Muscle of leg (tissue), 11 donors: ENCODE data around the gene ADGRV1. TPM values are rescaled to one million over a fixed set of nuclear protein-coding genes. Genes with fewer than 3 reads are reported as not detected.
A peak's percentile ranks its signal among the peaks of the same experiment; 100 is the strongest.

Experiments used
- DNase-seq: peaks from one replicate; pipeline ENCODE4 v3.0.0; 2013
- H3K27ac ChIP-seq: one replicate; pipeline ENCODE4 v1.5.1; 2013; ENCODE audit warnings: mild to moderate bottlenecking, low read length, control low read depth
- H3K27me3 ChIP-seq: one replicate; pipeline ENCODE4 v1.6.1; 2013; ENCODE audit warnings: low read length; ENCODE audit not compliant: control insufficient read depth, insufficient read depth
- H3K36me3 ChIP-seq: one replicate; pipeline ENCODE4 v1.6.1; 2013; ENCODE audit warnings: low read length; ENCODE audit not compliant: control insufficient read depth, insufficient read depth
- H3K4me1 ChIP-seq: one replicate; pipeline ENCODE4 v1.6.1; 2013; ENCODE audit warnings: low read length; ENCODE audit not compliant: control insufficient read depth, insufficient read depth
- H3K4me3 ChIP-seq: one replicate; pipeline ENCODE4 v1.5.1; 2013; ENCODE audit warnings: low read length, control low read depth
- H3K9me3 ChIP-seq: replicated peaks from 2 replicates; pipeline ENCODE4 v1.6.1; 2013; ENCODE audit warnings: low read depth, low read length; ENCODE audit not compliant: control insufficient read depth
- WGBS: methylation state at CpG from one replicate; pipeline ENCODE4 v1.1.5; 2013; ENCODE audit warnings: missing lambda C conversion rate; ENCODE audit not compliant: insufficient coverage; 5-methylcytosine and 5-hydroxymethylcytosine counted together
- polyA plus RNA-seq, 8 donors: library from polyadenylated mRNA; unstranded; fragments of 120-200 nt; gene quantifications; one replicate each; pipeline versions ENCODE4 v1.2.1 to v1.2.3, GENCODE V29; 2013; ENCODE audit warnings: inconsistent platforms in 1 of 8, low replicate concordance in 1 of 8; ENCODE audit not compliant: insufficient read length in 8 of 8, insufficient read depth in 1 of 8
- total RNA-seq: library from RNA; stranded (reverse); fragments of 120-200 nt; gene quantifications from one replicate; pipeline ENCODE4 v1.2.4, GENCODE V29; 2013

ADGRV1 gene
- total and polyA plus RNA-seq, 9 donors = 0.49 to 2.5 (median 0.88) TPM

DNA sequence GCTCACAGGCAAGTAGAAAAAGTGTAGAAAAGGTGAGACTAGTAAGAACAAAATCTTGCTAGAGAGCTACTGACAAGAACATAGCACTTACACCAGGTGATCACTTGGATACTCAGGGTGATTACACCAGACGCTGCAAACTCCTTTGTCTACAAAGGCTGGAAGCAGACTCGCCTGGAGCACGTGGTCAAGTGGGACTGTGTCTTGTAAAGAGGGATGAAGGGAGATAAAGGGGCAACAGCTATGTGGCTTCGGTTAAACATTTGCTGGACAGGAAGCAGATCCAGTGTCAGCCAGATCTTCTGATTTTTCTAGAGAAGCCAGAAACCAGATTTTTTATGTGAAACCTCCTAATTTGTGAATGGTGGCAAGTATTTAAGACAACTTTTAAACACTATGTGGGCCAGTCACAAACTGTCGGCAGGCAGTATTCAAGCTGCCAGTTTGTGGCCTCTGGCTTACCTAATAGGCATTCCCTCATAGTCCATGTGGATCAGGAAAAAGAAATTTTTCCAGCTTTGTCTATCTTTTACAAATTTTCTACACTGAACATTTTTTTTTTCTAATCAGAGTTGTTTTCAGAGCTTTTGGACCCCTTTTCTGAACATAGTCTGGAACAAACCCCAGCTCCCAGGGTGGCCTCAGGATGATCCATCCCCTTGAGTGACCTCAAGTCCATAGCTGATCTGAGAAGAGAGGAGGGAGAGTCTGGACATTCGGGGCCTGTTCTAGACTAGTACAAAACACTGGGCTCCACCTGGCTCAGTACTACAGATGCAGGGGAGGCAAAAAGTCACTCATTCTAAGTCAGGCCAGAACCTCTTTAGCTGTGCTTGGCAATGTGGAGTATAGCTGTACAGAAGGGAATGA is 561.6 kb downstream of the ADGRV1 start:
- no peak overlapping the region for H3K4me3 ChIP-seq
- H3K4me1 ChIP-seq = peaks cover 12% of the 10 kb centered on the region
- no peaks in the 10 kb centered on the region for H3K27me3 ChIP-seq
- peak overlapping the region; percentile 37 for H3K27ac ChIP-seq
- 58% methylated on average over 4 of the region's 6 CpGs for WGBS
- no peaks in the 10 kb centered on the region for H3K36me3 ChIP-seq
- no peaks in the 10 kb centered on the region for H3K9me3 ChIP-seq
- peak; percentile 52 for DNase-seq

DNA sequence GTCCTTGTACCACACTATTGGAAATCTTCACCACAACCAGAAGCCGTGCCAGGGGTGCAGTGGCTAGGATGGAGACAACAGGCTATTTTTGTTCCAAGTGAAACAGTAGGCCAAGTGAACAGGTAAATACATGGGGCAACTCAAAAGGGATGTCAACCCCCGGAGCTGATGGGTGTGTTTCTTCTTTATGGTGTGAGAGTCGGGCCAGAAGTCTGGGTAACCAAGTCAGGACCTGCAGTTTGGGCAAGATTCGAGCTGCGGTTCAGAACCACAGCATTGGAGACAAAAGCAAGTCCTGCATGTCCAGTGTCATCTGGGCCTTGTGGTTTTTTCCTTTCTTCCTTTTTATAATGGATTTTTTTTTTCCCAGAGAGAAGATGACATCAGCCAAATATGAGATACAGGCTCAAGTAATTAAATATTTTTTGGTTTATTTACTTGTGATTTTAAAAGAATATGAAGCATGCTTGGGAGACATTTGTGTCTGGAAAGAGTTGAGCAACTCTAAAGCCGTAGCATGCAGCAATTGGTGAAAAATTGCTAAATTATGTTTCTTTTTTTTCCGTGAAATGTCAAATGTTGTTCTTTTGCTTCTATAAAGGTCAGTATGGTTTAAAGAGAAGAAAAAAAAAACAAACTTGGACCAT is 562.9 kb downstream of the ADGRV1 start:
- WGBS = 87% methylated on average over 5 of the region's 7 CpGs
- peak; percentile 56 for DNase-seq
- Histone ChIP-seq H3K36me3 (no peaks in the 10 kb centered on the region), H3K27ac (no peak overlapping the region), H3K9me3 (no peaks in the 10 kb centered on the region), H3K27me3 (no peaks in the 10 kb centered on the region), H3K4me3 (no peak overlapping the region), H3K4me1 (peaks cover 12% of the 10 kb centered on the region)

GRCh38 chr5:91122651-91123050 is 564.1 kb downstream of the ADGRV1 start:
- H3K4me1 ChIP-seq = peaks cover 20% of the 10 kb centered on the region
- 100% methylated on average over 2 of the region's 2 CpGs for WGBS

GRCh38 chr5:91123291-91123690 is 564.7 kb downstream of the ADGRV1 start:
- no peaks in the 10 kb centered on the region for H3K36me3 ChIP-seq
- no peak for DNase-seq
- peaks cover 20% of the 10 kb centered on the region for H3K4me1 ChIP-seq
- H3K9me3 ChIP-seq = no peaks in the 10 kb centered on the region
- H3K27ac ChIP-seq = no peak overlapping the region
- no peak overlapping the region for H3K4me3 ChIP-seq
- H3K27me3 ChIP-seq = no peaks in the 10 kb centered on the region
- 50% methylated on average over 2 of the region's 3 CpGs for whole genome bisulfite sequencing

More at GRCh38 chr5:91122651-91123050, 564.1 kb downstream of the ADGRV1 start:
- Histone ChIP-seq H3K36me3 (no peaks in the 10 kb centered on the region), H3K9me3 (no peaks in the 10 kb centered on the region), H3K27me3 (no peaks in the 10 kb centered on the region), H3K4me3 (no peak overlapping the region), H3K27ac (no peak overlapping the region)
- no peak for DNase-seq

DNA sequence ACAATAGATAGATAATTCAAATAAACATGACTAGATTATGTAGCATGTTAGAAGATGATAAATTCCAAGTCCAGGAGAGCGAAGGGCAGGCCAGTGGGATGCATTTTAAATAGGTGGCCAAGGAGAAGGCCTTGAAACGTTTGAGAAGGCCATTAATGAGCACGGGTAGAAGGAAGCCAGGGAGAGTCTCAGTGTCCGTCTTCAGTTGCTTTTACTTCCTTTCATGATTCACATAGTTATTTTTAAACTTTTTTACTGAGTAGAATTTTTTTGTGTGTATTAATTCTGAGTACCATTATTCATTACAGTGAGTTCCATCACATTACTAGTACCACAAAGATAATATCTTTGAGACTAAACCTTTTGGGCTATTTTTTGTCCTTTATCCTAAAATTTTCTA is 565.3 kb downstream of the ADGRV1 start:
- Histone ChIP-seq H3K27me3 (no peaks in the 10 kb centered on the region), H3K27ac (no peak overlapping the region), H3K36me3 (no peaks in the 10 kb centered on the region), H3K9me3 (no peaks in the 10 kb centered on the region), H3K4me1 (peaks cover 20% of the 10 kb centered on the region), H3K4me3 (no peak overlapping the region)
- no peak for DNase-seq
- WGBS = 83% methylated on average over 1 of the region's 4 CpGs

DNA sequence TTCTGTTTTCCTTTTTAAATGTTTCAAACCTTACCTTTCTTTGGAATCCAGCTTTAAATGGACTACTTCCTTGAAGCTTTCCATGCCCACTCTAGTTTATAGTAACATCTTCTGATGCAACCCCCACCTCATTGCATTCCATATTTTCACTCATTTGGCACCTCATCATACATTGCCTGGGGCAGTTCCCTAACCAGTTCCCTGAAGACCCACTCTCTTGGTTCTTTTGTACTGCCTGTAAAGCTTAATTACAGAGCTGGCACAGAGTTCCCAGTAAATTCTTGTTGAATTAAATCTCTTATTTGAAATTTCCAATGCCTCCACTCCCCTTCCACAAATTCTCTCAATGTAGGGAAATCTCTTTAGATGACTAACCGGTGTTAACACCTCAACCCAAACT is 567.3 kb downstream of the ADGRV1 start:
- H3K9me3 ChIP-seq = peaks cover 2% of the 10 kb centered on the region
- peaks cover 8% of the 10 kb centered on the region for H3K4me1 ChIP-seq
- H3K4me3 ChIP-seq = no peak overlapping the region
- no peaks in the 10 kb centered on the region for H3K36me3 ChIP-seq
- peak; percentile 37 for DNase-seq
- H3K27ac ChIP-seq = peak overlapping the region; percentile 67
- no CpG with 5 or more reads among the region's 1 CpG for WGBS
- H3K27me3 ChIP-seq = no peaks in the 10 kb centered on the region

DNA sequence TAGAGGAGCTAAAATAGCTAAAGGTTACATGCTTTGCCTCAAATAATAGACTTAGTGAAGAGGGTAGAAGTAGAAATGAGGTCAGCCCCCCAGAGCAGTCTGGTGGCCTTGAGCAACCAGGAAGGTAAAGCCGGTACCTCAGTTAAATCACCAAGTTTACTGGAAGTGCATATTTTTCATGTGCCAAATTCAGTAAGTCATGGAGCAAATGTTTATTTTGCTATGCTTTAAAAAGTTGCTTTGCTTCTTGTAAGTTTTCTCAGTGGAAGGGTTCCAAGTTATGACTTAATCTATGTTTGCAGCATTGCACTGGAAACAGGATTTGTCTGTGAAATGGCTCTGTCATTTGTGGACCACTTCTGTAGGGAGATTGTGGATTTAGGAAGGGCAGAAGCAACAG is 567.9 kb downstream of the ADGRV1 start:
- Histone ChIP-seq H3K36me3 (no peaks in the 10 kb centered on the region), H3K27me3 (no peaks in the 10 kb centered on the region), H3K4me1 (peaks cover 8% of the 10 kb centered on the region), H3K9me3 (peaks cover 2% of the 10 kb centered on the region), H3K4me3 (no peak overlapping the region), H3K27ac (peak overlapping the region; percentile 79)
- WGBS = 43% methylated on average over 1 of the region's 1 CpG
- DNase-seq = peak; percentile 97

GRCh38 chr5:91126888-91127287 is 568.3 kb downstream of the ADGRV1 start:
- no peaks in the 10 kb centered on the region for H3K27me3 ChIP-seq
- DNase-seq = no peak
- peak overlapping the region; percentile 79 for H3K27ac ChIP-seq
- peaks cover 2% of the 10 kb centered on the region for H3K9me3 ChIP-seq
- 60% methylated on average over 2 of the region's 2 CpGs for WGBS
- H3K4me3 ChIP-seq = no peak overlapping the region
- peaks cover 8% of the 10 kb centered on the region for H3K4me1 ChIP-seq
- H3K36me3 ChIP-seq = no peaks in the 10 kb centered on the region

GRCh38 chr5:91127456-91128081 is 569.0 kb downstream of the ADGRV1 start:
- WGBS = no CpG with 5 or more reads among the region's 1 CpG
- no peak overlapping the region for H3K4me3 ChIP-seq
- peaks cover 8% of the 10 kb centered on the region for H3K4me1 ChIP-seq
- H3K27me3 ChIP-seq = no peaks in the 10 kb centered on the region
- H3K36me3 ChIP-seq = no peaks in the 10 kb centered on the region
- peak overlapping the region; percentile 79 for H3K27ac ChIP-seq
- H3K9me3 ChIP-seq = peaks cover 2% of the 10 kb centered on the region
- DNase-seq = no peak

- no peaks in the 10 kb centered on the region for H3K36me3 ChIP-seq
- no peak overlapping the region for H3K4me3 ChIP-seq
- DNase-seq = no peak
- H3K27me3 ChIP-seq = no peaks in the 10 kb centered on the region
- peaks cover 8% of the 10 kb centered on the region for H3K4me1 ChIP-seq
- WGBS = no CpG with 5 or more reads among the region's 1 CpG
- peaks cover 2% of the 10 kb centered on the region for H3K9me3 ChIP-seq
- no peak overlapping the region for H3K27ac ChIP-seq
Measured at GRCh38 chr5:91128604-91129003, 570.0 kb downstream of the ADGRV1 start.
